Measurements from ENCODE around the gene MAST1.
"Not testable (repeated sequence)": the region's sequence is repeated elsewhere in the genome, so short reads cannot be mapped to it uniquely, and the experiment has no call there.

MAST1 gene

GRCh38 chr19:12801466-12802266 is 36.6 kb upstream of the MAST1 start, which contains the start of the genes PRDX2 and THSD8:
Gene PRDX2 (minus strand): TSS chr19:12801800. CDS start chr19:12801261, 539 bp downstream.
Gene THSD8 (plus strand): TSS chr19:12802069. CDS start chr19:12802072, 3 bp downstream.
- peak; percentile 90 for DNase-seq

GRCh38 chr19:12802267-12803106 is 35.8 kb upstream of the MAST1 start:
- no peak for DNase-seq

GRCh38 chr19:12804051-12804450 is 34.3 kb upstream of the MAST1 start:
- DNase-seq: no peak

GRCh38 chr19:12806242-12807081 is 31.9 kb upstream of the MAST1 start, which contains the start of gene RNASEH2A:
Gene RNASEH2A (plus strand): TSS chr19:12806584. CDS start chr19:12806674, 90 bp downstream.
- peak; percentile 85 for DNase-seq

- no peak for DNase-seq
Observed at GRCh38 chr19:12815088-12815487, 23.2 kb upstream of the MAST1 start.

GRCh38 chr19:12817188-12817587 is 21.1 kb upstream of the MAST1 start:
- DNase-seq: not testable (repeated sequence)

- DNase-seq: not testable (repeated sequence)
Observed at GRCh38 chr19:12817810-12818209, 20.5 kb upstream of the MAST1 start.

- DNase-seq: no peak
Observed at GRCh38 chr19:12821761-12822160, 16.6 kb upstream of the MAST1 start.

GRCh38 chr19:12825254-12826131 is 12.8 kb upstream of the MAST1 start:
- DNase-seq: no peak

- no peak for DNase-seq
Observed at GRCh38 chr19:12828494-12828893, 9.8 kb upstream of the MAST1 start.

- no peak for DNase-seq
Observed at GRCh38 chr19:12833418-12833737, 4.9 kb upstream of the MAST1 start.

GRCh38 chr19:12833738-12834565 is 4.4 kb upstream of the MAST1 start:
- DNase-seq: peak; percentile 49

GRCh38 chr19:12834566-12834943 is 3.8 kb upstream of the MAST1 start, which contains the start of gene RTBDN:
Gene RTBDN (minus strand): TSS chr19:12834579. CDS start chr19:12829979, 4,600 bp downstream.
- no peak for DNase-seq

GRCh38 chr19:12834976-12835757 is 3.1 kb upstream of the MAST1 start:
- no peak for DNase-seq

- no peak for DNase-seq
Observed at GRCh38 chr19:12836529-12836863, 1.8 kb upstream of the MAST1 start.

- no peak for DNase-seq
Observed at GRCh38 chr19:12837225-12837624, 1.1 kb upstream of the MAST1 start.

- no peak for DNase-seq
Observed at GRCh38 chr19:12838886-12839756, 806 bp downstream of the MAST1 start.

- peak; percentile 61 for DNase-seq
Observed at GRCh38 chr19:12840091-12841079, 2.1 kb downstream of the MAST1 start.
